Femur (tissue), 1 donor: ENCODE data around the gene COL25A1.

Experiments used
- DNase-seq: peaks from one replicate; pipeline ENCODE4 v3.0.0-alpha.2; 2017

The COL25A1 gene

DNA sequence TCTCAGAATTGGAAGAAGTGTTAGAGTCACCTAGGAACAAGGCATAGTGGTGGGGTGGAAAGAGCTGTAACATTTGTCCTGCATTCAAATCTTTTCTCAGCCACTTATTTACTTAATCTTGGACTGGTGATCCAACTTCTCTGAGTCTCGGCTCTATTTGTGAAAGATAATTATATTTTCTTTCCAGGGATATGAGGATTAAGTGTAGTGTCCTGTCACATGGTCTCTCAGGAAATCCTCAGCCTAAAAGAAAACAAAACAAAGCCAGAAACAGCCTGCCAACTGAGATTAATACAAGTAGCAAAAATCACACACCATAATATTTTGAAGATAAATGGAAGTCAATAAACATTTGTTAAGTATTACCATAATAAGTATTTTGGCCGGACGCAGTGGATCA, 506.3 kb downstream of the COL25A1 start:
- no peak for DNase-seq

DNA sequence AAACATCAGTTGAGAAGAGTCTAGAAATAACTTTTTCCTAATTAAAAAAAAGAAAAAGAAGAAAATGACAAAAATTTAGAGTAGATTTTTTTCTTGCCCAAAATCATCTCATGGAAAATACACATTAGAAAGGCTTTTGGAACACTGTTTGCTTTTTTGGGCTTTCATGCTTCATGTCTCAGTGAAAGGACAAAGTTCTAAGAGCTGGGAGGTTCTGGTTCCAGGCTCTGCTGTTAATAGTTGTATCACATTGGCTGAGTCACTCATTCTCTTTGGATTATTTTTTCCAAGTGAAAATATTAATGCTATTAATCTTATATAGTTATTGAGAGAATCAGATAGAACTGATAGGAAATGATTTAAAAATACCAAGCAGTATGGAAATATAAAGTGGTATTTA, 506.7 kb downstream of the COL25A1 start:
- DNase-seq = no peak

DNA sequence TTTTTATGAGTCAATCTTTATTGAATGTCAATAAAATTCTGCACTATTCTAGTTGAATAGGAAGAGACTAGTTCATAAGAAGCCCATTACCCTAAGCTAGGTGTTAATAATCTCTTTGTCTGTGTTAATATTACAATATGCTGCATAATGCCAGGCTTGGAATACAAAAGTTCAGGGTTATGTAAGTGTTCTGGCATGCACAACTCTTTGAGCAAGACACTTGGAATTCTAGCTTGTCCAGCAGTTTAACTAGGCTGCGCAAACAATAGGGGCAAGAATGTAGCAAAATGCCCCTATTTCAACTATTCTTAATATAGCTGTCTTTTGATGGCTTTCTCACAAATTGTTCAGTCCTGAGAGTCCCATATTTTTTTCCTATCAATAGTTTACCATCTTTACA, 508.3 kb downstream of the COL25A1 start:
- DNase-seq = no peak

DNA sequence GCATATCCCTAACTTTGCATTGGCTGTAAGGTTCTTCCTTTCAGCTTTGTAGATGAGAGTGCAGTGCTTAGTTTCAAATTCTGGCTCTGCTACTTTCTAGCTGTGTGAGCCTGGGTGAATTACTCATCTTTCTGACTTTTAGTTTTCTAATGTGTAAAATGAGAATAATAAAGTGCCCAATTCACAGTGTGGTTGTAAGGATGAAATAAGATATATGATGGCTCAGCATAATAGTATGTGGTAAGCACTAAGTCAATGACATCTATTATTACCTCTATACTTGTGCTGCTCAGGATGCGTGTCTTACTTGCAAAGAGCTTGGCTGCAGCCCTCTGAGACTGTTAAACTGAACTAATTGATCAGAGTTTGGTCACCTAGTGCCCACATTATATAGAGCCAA, 509.0 kb downstream of the COL25A1 start:
- DNase-seq = no peak

DNA sequence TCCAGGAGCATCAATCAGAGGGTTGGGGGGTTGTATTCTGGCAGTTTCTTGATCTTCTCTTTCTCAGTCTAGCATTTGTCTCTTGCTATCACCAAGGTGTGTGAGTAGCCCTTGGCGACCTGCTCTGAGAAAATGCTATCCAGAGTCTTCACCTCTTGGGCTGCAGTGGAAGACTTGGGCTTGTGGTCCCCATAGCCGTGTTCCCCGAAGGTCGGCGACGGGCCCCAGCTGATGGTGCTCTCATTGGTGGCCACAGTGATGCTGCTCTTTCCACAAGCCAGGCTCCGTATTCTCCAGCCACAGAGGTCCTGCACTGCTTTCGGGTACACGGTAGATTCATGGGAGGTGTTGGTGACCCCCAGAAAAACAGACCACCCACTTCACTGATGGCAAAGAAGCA, 513.7 kb downstream of the COL25A1 start:
- DNase-seq = no peak

DNA sequence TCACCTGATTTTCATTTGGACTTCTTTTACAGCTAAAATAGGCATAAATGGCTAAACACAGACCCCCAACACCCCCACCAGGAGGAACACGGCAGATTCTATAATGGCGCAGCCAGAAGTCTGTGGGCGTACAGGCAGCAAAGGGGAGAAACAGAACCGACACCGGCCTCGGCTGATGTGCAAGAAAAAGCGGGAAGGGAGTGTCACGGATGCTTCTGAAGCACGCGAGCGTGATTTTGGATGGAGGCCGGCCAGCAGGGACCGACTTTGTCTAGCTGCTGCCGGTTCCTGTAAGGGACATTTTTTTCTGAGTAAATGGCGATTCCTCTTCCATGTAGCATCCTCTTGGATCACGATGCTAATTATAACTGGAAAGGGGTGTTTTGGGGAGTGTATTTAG, 514.7 kb downstream of the COL25A1 start:
- DNase-seq = no peak

DNA sequence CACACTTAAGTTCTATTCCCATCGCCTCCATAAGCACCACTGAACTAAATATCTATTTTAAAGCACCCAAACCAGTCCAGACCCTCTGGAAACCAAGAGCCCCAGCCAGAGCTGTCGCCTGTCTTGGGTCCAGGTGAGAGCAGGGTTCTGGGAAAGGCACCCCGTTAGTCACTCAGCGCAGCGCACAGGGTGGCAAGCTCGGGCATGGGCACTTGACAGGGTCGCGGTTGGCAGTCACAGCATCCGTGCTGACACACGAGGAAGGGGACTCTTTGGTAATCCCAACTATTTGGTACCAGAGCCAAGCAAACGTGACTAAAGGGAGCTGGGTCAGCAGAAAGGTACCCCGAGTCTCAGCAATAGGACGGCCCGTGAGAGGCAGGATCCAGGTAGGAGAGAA, 515.4 kb downstream of the COL25A1 start:
- no peak for DNase-seq

DNA sequence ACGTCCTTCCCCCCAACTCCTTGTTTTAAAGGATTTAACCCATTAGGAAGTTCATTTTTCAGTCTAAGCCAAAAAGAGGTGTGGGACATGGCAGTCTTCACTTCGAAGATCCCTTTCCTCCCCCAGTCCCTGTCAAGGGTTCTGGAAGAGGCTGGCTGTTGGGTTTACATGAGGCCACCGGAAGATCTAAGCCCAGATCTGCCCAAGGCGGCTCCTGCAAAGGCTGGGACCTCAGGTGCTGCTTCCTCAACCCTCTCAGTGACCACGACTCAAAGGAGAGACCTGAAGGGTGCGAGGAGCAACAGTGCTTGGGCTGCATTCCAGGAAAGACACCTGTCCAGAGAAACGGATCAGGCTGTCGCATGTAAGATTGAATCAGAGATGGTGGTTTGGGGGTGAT, 516.1 kb downstream of the COL25A1 start:
- DNase-seq = no peak

DNA sequence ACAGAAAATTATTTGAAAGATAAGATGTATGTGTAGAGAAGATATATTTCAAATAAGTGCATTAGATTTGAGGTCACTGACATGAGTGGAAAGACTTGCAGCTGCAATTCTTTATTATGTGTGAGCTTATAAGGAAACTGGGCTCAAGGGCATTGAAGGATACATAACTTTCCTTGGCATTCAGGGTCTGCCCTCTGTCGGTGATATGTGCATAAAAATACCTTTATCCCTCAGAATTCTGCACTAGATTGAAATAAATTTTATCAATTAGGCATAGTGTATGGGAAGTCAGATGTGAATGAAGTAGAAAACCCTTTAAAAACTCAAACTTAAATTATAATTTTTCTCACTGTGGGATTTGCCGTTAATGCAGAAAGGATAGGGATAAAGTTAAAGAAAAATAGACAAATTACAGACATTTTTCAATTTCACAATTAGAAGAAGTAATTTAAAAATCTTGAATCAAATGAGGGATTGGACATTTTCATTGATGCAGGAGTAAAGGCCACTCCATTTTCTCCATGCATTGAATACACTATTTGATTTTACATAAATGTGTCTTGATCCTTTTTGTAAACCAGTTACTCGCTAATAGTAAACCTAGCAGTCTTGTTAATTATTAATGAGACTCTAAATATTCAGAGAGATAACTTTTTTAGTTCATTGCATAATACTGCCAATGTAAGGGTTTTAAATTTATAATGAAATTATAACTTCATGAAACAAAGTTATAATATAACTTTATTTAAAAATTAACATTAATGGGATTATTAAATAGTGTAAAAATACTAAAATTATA, 518.6 kb downstream of the COL25A1 start:
- no peak for DNase-seq

DNA sequence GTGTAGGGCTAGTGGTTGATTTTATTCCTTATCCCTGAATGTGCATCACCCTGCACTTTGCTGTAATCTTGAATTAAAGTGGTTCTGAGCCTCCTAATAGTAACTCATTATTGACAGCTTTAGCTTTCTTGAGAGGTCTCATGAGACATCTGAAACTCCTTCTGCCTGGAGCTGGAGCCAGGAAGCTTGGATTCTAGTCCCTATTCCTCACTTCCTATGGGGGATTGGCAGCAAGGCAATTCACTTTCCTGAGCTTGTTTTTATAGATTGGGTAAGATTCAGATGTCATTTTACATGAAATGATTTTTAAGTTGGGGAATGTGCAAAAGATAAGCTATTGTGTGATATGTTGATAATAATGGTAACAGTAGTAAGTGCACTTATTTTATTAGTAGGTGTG, 522.5 kb downstream of the COL25A1 start:
- DNase-seq = no peak

DNA sequence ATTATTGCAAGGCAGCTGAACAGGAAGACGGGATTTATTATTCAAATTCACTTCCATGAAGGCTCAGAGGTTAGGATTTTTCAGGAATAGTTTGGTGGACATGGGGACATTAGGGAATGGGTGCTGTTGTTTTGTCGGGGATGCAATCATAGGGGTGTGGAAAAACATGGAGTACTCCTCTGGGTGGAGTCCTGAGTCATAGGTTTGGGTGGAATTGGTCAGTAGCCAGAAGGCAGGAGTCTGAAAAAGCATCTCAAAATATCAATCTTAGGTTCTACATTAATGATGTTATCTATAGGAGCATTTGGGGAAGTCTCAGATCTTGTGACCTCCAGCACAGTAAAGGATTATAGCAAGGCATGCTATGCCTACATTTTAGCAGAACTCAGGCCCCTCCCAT, 525.1 kb downstream of the COL25A1 start:
- DNase-seq = no peak

DNA sequence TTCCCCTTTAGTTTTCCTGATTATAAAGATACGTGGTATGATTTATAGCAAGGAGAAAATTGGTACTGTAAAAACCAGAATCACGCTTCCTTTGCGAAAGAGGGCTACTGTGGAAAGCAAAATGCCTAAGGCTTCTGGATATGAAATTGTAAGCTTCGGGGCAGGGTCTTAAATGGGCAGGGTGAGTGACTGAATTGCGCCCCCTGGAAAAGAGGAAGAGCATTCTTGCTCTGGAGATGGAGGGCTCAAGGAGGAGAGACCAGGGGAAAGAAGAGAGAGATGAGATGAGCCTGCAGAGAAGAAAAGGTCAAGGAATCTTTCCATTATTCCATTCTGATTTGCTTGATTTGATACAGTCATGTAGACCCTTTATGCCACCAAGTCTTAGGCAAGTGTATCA, 526.5 kb downstream of the COL25A1 start:
- no peak for DNase-seq

DNA sequence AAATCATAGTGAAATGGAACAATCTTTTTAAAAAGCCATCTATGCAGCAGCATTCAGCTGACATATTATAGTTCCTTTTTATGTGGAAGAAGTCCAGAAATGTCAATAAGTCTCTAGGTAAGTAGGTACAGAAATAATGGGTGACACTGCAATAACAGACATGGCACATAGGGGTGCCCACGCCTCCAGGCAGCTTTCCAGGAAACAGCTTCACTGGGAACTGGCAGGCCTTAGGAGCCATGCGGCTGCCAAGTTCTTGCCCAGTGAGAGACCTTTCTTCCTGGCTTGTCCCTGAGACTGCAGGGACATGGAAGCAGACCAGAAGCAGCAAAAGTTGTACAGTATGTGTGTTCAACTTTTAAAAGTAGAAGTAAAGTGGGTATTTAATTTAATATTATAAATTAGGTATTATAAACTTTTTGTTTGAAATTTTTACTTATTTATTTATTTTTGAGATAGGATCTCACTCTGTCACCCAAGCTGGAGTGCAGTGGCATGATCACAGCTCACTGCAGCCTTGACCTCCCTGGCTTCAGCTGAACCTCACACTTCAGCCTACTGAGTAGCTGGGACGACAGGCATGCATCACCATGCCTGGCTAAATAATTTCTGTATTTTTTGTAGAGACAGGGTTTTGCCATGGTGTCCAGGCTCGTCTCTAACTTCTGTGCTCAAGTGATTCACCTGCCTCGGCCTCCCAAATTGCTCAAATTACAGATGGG, 527.5 kb downstream of the COL25A1 start:
- peak; percentile 29 for DNase-seq

DNA sequence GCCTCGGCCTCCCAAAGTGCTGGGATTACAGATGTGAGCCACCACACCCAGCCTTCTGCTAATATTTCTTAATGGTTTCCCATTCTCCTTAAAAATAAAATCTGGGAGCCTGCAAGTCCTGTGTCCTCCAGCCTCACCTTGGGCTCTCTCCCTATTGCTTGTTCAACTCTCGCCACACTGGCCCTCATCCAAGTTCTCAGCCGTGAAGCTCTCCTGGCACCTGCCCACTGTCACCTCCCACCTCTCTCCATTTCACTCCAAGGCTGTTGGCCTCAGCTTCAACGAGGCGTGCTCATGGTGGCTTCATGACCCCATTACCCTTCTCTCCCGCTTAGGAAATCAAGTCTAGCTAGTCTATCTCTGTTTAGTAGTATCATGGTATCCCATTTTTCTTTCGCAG, 530.1 kb downstream of the COL25A1 start:
- no peak for DNase-seq

DNA sequence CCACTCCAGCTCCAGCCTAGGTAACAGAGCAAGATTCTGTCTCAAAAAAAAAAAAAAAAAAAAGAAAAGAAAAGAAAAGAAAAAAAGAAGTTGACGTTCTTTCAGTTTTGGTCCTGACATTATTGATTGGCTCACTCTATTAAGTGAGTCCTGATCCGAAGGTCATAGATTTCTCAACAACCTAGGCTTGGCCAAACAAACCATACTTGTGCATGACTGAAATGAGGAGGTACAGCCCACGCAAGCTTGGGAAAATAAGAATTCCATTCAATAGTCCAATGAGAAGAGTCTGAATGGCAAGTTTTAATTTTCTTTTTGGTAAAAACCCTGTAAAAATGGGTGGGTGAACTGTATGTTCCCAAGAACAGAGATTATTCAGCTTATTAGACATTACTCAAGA, 536.4 kb downstream of the COL25A1 start:
- DNase-seq = no peak

DNA sequence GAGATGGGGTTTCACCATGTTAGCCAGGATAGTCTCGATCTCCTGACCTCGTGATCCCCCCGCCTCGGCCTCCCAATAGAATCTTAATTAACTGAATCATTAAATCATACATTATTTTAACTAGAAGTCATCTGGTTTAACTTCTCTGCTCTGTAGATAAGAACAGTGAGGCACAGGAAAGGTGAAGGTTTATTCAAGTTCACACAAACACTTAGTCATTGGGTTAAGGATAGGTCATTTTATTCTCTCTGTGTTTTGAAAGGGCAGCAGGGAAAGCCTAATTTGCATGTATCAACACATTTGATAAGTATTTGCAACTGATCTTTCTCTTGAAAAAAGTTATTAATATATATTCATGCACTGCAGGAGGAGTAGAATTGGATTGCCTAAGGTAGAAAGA, 538.5 kb downstream of the COL25A1 start:
- DNase-seq = no peak

DNA sequence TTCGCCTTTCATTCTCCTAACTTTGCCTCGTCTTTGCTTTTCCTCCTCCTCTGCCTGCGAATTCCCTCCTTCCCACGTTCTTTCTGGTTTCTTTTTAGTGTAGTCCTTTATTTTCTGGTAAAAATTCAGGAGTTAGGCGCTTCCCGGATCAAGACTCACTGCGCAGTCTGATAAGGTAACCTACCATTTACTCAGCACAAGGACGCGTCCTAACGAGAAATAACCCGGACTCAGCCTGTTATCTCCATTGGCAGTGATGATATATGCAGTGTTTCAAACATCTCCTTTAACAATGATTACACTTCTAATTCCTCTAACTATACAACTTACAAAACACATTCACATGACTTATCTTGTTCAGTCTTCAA, 539.2 kb downstream of the COL25A1 start:
- DNase-seq = no peak

DNA sequence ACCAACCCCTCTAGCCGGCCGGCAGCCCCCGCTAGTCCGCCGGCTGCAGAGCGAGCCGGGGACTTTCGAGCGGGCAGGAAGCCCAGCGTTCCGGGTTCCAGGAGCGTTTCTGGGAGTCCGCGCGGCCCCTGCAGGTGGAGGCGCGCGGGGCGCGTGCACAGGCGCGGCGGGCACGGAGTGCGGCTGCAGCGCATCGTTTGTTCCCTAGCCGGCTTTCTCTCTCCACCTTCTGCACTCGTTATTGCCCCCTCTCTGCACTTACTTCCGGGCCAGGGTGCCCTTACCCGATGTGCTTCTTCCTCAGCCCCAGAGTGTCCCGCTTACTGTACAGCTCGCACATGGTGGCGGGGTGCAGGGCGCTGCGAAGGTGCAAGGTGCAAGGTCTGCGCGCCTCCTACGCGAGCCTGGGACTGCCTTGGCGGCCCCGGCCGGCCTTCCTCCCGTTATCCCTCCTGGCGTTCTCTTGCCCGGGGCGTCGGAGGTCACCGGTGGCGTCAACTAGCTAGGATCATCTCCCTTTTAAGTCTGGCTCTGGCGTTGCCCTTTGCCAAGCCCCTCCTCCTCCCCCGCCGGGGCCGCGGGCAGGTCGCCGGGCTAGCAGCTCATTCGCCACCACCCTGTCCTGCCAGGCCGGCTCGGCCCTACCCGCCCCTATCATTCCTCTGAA, 539.8 kb downstream of the COL25A1 start, which contains the start of gene ETNPPL:
TSS of gene ETNPPL (minus strand) at position 495 of the 667 bp plus-strand sequence. CDS start at position 340, 155 bp downstream.
- DNase-seq = peak; percentile 30
